HCT116 (cell line): ENCODE measurements around the gene SYT11. TPM values are rescaled to one million over a fixed set of nuclear protein-coding genes. Genes with fewer than 3 reads are reported as not detected.

Experiments used
- ATAC-seq: fragments of 200-7000 bp; cut with Tn5 transposase; 2 replicates; pipeline ENCODE4 v1.9.1; 2020; ENCODE audit warnings: mild to moderate bottlenecking, moderate library complexity
- BruUV-seq: library from RNA; stranded (reverse); fragments of 400-500 nt; replicated peaks from 2 replicates; lab custom pipeline; 2021; lab: Mats Ljungman, UMichigan
- CTCF ChIA-PET: fragments of 300-600 bp; sonication (Branson Sonifier 250); formaldehyde crosslinking; loops from one replicate; lab custom pipeline; 2021; ENCODE audit warnings: antibody characterized with exemption; lab: Charles Lee
- POLR2A ChIA-PET: fragments of 300-600, 350-600 bp; sonication (Branson Sonifier 250); formaldehyde crosslinking; loops from one replicate; lab custom pipeline; 2021; ENCODE audit warnings: antibody characterized with exemption; lab: Charles Lee
- RAD21 ChIA-PET, 2 experiments: fragments of 300-600 bp; sonication (Branson Sonifier 250); formaldehyde crosslinking; loops; one replicate each; lab custom pipeline; 2023; ENCODE audit warnings: low total read pairs in 2 of 2; ENCODE audit not compliant: uncharacterized antibody in 2 of 2, unreplicated experiment in 2 of 2, low non-redundant PET in 1 of 2; lab: Charles Lee
- DNase-seq: peaks from one replicate; pipeline ENCODE4 v3.0.0-alpha.2; 2010; ENCODE audit warnings: low read depth, low spot score
- H2AFZ ChIP-seq: fragments of 200-600 bp; shearing (Covaris generic), sonication (generic); 2 replicates; pipeline ENCODE4 v1.6.1; 2017; ENCODE audit warnings: low read depth, mixed run types, mixed read lengths, antibody characterized with exemption, low read length; ENCODE audit not compliant: poor library complexity, severe bottlenecking
- H3K27ac ChIP-seq: 2 replicates; pipeline ENCODE4 v1.5.1; 2012; ENCODE audit warnings: low read depth, low read length
- H3K27me3 ChIP-seq: fragments of 200-600 bp; sonication (generic); 2 replicates; pipeline ENCODE4 v1.6.1; 2016; ENCODE audit warnings: mixed run types, low read length, mixed read lengths; ENCODE audit not compliant: insufficient read depth
- H3K36me3 ChIP-seq, 2 experiments: fragments of 200-500 bp in 1 of 2; fragments of 200-600 bp in 1 of 2; sonication (Bioruptor generic) in 1 of 2; sonication (generic) in 1 of 2; 2 replicates each; pipeline versions ENCODE4 v1.5.1 to v1.6.1; 2014 to 2016; ENCODE audit warnings: low read length in 2 of 2, inconsistent platforms in 1 of 2, mixed read lengths in 1 of 2, mixed run types in 1 of 2; ENCODE audit not compliant: insufficient read depth in 2 of 2, control insufficient read depth in 1 of 2
- H3K4me1 ChIP-seq, 2 experiments: fragments of 200-600 bp in 1 of 2; sonication (generic) in 1 of 2; 2 replicates each; pipeline versions ENCODE4 v1.5.1 to v1.6.1; 2012 to 2017; ENCODE audit warnings: low read length in 2 of 2, inconsistent platforms in 1 of 2, mild to moderate bottlenecking in 1 of 2, mixed read lengths in 1 of 2, mixed run types in 1 of 2, moderate library complexity in 1 of 2; ENCODE audit not compliant: insufficient read depth in 2 of 2, control insufficient read depth in 1 of 2
- H3K4me2 ChIP-seq: fragments of 200-600 bp; sonication (generic); 2 replicates; pipeline ENCODE4 v1.6.1; 2017; ENCODE audit warnings: mixed run types, low read length, mixed read lengths
- H3K4me3 ChIP-seq, 2 experiments: fragments of 200-600 bp in 1 of 2; sonication (generic) in 1 of 2; replicated peaks in 1 of 2; 2 replicates each; pipeline ENCODE4 v1.5.1; 2011 to 2016; ENCODE audit warnings: low read length in 2 of 2, control low read depth in 1 of 2, low read depth in 1 of 2, mild to moderate bottlenecking in 1 of 2, mixed read lengths in 1 of 2, mixed run types in 1 of 2
- H3K79me2 ChIP-seq: fragments of 200-600 bp; sonication (generic); 2 replicates; pipeline ENCODE4 v1.6.1; 2017; ENCODE audit warnings: mild to moderate bottlenecking, mixed run types, low read length, moderate library complexity, mixed read lengths; ENCODE audit not compliant: insufficient read depth
- H3K9ac ChIP-seq: fragments of 200-600 bp; sonication (generic); 2 replicates; pipeline ENCODE4 v1.6.1; 2016; ENCODE audit warnings: low read length, mixed read lengths
- H3K9me2 ChIP-seq: fragments of 200-600 bp; sonication (generic), shearing (Covaris generic); 2 replicates; pipeline ENCODE4 v1.6.1; 2017; ENCODE audit warnings: mixed run types, mild to moderate bottlenecking, moderate library complexity; ENCODE audit not compliant: insufficient read depth
- H3K9me3 ChIP-seq, 2 experiments: fragments of 200-500 bp in 1 of 2; fragments of 200-600 bp in 1 of 2; sonication (Bioruptor generic) in 1 of 2; sonication (generic) in 1 of 2; 2 replicates each; pipeline ENCODE4 v1.6.1; 2014 to 2017; ENCODE audit warnings: low read length in 2 of 2, mixed read lengths in 2 of 2, inconsistent platforms in 1 of 2, low read depth in 1 of 2, mild to moderate bottlenecking in 1 of 2, mixed run types in 1 of 2, moderate library complexity in 1 of 2; ENCODE audit not compliant: control insufficient read depth in 1 of 2, insufficient read depth in 1 of 2
- H4K20me1 ChIP-seq: fragments of 200-600 bp; sonication (generic), shearing (Covaris generic); 2 replicates; pipeline ENCODE4 v1.6.1; 2017; ENCODE audit warnings: mixed run types, mild to moderate bottlenecking, moderate library complexity; ENCODE audit not compliant: insufficient read depth
- CBX3 ChIP-seq: IDR thresholded peaks from 2 replicates; pipeline ENCODE4 v1.6.1; 2012; ENCODE audit warnings: low read depth
- CEBPB ChIP-seq: IDR thresholded peaks from 2 replicates; pipeline ENCODE4 v1.6.1; 2012; ENCODE audit warnings: low read depth
- ELF1 ChIP-seq: IDR thresholded peaks from 2 replicates; pipeline ENCODE4 v1.6.1; 2012; ENCODE audit warnings: low read depth, borderline replicate concordance
- JUND ChIP-seq: IDR thresholded peaks from 2 replicates; pipeline ENCODE4 v1.6.1; 2012
- POLR2AphosphoS5 ChIP-seq: IDR thresholded peaks from 2 replicates; pipeline ENCODE4 v1.6.1; 2011; ENCODE audit warnings: mild to moderate bottlenecking, low read depth, low read length, moderate library complexity
- RAD21 ChIP-seq: IDR thresholded peaks from 2 replicates; pipeline ENCODE4 v1.6.1; 2012; ENCODE audit warnings: low read depth, mild to moderate bottlenecking
- SP1 ChIP-seq: IDR thresholded peaks from 2 replicates; pipeline ENCODE4 v1.6.1; 2012; ENCODE audit warnings: low read depth
- TCF7L2 ChIP-seq: IDR thresholded peaks from 2 replicates; pipeline ENCODE4 v1.7.0; 2011; ENCODE audit warnings: borderline replicate concordance, inconsistent platforms; ENCODE audit not compliant: insufficient read depth, insufficient read length; ENCODE audit errors: extremely low read depth
- YY1 ChIP-seq: IDR thresholded peaks from 2 replicates; pipeline ENCODE4 v1.6.1; 2011; ENCODE audit warnings: low read length, low read depth, moderate library complexity, mild to moderate bottlenecking; ENCODE audit not compliant: insufficient replicate concordance; ENCODE audit errors: extremely low read depth
- ZFX ChIP-seq: fragments of 450-650 bp; IDR thresholded peaks from 2 replicates; pipeline ENCODE4 v1.6.1; 2017
- ZNF274 ChIP-seq: fragments of 200-500 bp; sonication (Bioruptor generic); IDR thresholded peaks from 2 replicates; pipeline ENCODE4 v1.6.1; 2014; ENCODE audit warnings: mild to moderate bottlenecking, low read depth, low read length, inconsistent platforms
- intact Hi-C: fragments of 100-400 bp; cut with micrococcal nuclease; formaldehyde crosslinking; loops from 2 replicates; pipeline ENCODE4 v1.10.0; 2022
- total RNA-seq: library from RNA; stranded (reverse); gene quantifications from one replicate; pipeline ENCODE4 v1.2.1, GENCODE V29; 2021; ENCODE audit not compliant: unreplicated experiment
- TF ChIP-seq, protein P1 (sequence below): IDR thresholded peaks from 2 replicates; pipeline ENCODE4 v1.6.1; 2012

SYT11 gene
- total RNA-seq, 1 experiment from 2014 or later, result 0.17 TPM

DNA sequence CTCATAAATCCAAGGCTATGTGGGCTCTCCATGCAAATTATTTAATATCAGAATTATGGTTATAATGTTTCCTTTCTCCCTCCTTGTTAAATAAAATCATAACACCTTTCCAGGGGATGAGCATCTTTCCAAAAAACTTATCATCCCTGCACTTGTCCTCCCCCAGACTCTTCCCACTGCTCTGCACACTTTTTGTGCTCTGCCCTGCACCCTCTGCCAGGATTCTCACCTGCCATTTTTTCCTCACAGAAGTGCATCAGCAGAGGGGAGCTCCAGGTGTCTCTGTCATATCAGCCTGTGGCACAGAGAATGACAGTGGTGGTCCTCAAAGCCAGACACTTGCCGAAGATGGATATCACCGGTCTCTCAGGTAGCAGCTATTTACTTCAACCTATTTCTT lies 20.9 kb downstream of the SYT11 start:
- no peak overlapping the region for H3K4me2 ChIP-seq
- ATAC-seq, result no peak

DNA sequence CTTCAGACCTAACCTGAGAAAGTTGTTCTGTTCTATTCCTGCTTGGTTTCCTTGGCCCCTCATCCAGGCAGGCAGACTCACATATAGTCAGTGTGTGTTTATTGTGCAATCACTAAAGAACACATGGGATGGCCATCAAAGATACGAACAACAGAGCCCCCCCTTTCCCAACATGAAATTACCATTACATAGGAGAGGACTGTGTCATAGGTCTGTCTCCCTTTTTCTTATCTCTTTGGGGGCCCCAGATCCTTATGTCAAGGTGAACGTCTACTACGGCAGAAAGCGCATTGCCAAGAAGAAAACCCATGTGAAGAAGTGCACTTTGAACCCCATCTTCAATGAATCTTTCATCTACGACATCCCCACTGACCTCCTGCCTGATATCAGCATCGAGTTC lies 21.6 kb downstream of the SYT11 start:
- Histone ChIP-seq H3K9me2 (no peaks in the 10 kb centered on the region), H3K4me2 (no peak overlapping the region), H2AFZ (no peak overlapping the region), H3K36me3 (no peaks in the 10 kb centered on the region), H3K27me3 (peaks cover 7% of the 10 kb centered on the region; the same call in 1 of the 2 replicates), H3K9ac (no peak overlapping the region), H3K27ac (no peak overlapping the region), H3K4me3 (no peak overlapping the region), H3K9me3 (no peaks in the 10 kb centered on the region), H3K79me2 (no peaks in the 10 kb centered on the region), H4K20me1 (no peaks in the 10 kb centered on the region), H3K4me1 (no peaks in the 10 kb centered on the region)
- ATAC-seq (no peak), DNase-seq (no peak)
- RAD21 ChIA-PET, result no interaction called here
- POLR2A ChIA-PET, result no interaction called here
- CTCF ChIA-PET, result no interaction called here
- intact Hi-C loops, result no loop called here
- TF ChIP-seq POLR2AphosphoS5 (no peak), ZNF274 (no peak), ZFX (no peak)
- no TSS peak for BruUV-seq

More for the DNA sequence above, 20.9 kb downstream of the SYT11 start:
- no TSS peak for BruUV-seq
- no peaks in the 10 kb centered on the region for H3K4me1 ChIP-seq
- no peak overlapping the region for H2AFZ ChIP-seq
- H3K9me2 ChIP-seq, result no peaks in the 10 kb centered on the region
- no peaks in the 10 kb centered on the region for H3K9me3 ChIP-seq
- no peaks in the 10 kb centered on the region for H4K20me1 ChIP-seq
- CTCF ChIA-PET, result no interaction called here
- POLR2A ChIA-PET, result no interaction called here
- no peaks in the 10 kb centered on the region for H3K79me2 ChIP-seq
- H3K36me3 ChIP-seq, result no peaks in the 10 kb centered on the region
- H3K27me3 ChIP-seq, result peaks cover 7% of the 10 kb centered on the region; the same call in 1 of the 2 replicates
- no peak overlapping the region for H3K27ac ChIP-seq
- no peak overlapping the region for H3K9ac ChIP-seq
- no peak overlapping the region for H3K4me3 ChIP-seq
- RAD21 ChIA-PET, result no interaction called here
- TF ChIP-seq RAD21, result no peak
- no peak for TF ChIP-seq CBX3
- no peak for TF ChIP-seq TCF7L2
- no peak for TF ChIP-seq SP1
- TF ChIP-seq POLR2AphosphoS5, result no peak
- no peak for TF ChIP-seq YY1
- TF ChIP-seq JUND, result no peak
- TF ChIP-seq ZFX, result no peak
- TF ChIP-seq ELF1, result no peak
- no peak for TF ChIP-seq CEBPB
- TF ChIP-seq, protein P1, sequence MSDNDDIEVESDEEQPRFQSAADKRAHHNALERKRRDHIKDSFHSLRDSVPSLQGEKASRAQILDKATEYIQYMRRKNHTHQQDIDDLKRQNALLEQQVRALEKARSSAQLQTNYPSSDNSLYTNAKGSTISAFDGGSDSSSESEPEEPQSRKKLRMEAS, result no peak
- no peak for DNase-seq
- intact Hi-C loops, result no loop called here
